Spleen (tissue), 7 donors: ENCODE results near the gene USHBP1.

Source experiments
- POLR2A ChIP-seq, 3 donors: fragments of 450-650 bp; IDR thresholded peaks; one replicate each; pipeline ENCODE4 v1.5.1; 2017; ENCODE audit warnings: antibody characterized with exemption in 3 of 3, mild to moderate bottlenecking in 1 of 3
- TF ChIP-seq, protein P1 (sequence below), 11 experiments: fragments of 200-600 bp in 7 of 11; fragments of 450-650 bp in 4 of 11; sonication (generic) in 4 of 11; IDR thresholded peaks in 8 of 11; conservative IDR thresholded peaks in 3 of 11; 1 replicate in 7 of 11; 2 replicates in 4 of 11; pipeline versions ENCODE4 v1.4.0 to v1.8.0; 2016 to 2021; ENCODE audit warnings: antibody characterized with exemption in 11 of 11, inconsistent platforms in 4 of 11, mild to moderate bottlenecking in 1 of 11
- donor health status: DM: no; HTN: no; CAD: no; lungs with moderate emphysema.
- donor health status: DM: no; HTN: no; CAD: no.
- donor health status: DM: no; HTN: no; CAD: no.

DNA sequence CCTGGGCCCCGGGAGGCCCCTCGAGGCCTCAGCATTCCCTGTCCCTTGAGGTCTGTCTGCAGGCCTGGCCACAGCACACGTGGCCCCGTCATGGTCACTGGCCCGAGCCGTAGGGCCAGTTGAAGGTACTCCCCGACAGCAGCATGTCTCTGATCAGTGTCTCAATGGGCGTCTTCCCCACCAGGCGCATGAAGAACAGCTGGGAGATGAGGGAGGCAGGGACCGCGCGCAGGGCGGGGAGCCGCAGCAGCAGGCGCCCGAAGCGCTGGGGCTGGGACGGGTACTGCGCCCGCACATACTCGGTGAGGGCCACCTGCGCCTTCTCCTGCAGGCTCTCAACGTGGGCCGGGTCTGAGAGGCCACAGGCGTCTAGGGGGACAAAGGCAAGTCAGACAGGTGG lies 32.3 kb downstream of the USHBP1 start:
- TF ChIP-seq, protein P1, sequence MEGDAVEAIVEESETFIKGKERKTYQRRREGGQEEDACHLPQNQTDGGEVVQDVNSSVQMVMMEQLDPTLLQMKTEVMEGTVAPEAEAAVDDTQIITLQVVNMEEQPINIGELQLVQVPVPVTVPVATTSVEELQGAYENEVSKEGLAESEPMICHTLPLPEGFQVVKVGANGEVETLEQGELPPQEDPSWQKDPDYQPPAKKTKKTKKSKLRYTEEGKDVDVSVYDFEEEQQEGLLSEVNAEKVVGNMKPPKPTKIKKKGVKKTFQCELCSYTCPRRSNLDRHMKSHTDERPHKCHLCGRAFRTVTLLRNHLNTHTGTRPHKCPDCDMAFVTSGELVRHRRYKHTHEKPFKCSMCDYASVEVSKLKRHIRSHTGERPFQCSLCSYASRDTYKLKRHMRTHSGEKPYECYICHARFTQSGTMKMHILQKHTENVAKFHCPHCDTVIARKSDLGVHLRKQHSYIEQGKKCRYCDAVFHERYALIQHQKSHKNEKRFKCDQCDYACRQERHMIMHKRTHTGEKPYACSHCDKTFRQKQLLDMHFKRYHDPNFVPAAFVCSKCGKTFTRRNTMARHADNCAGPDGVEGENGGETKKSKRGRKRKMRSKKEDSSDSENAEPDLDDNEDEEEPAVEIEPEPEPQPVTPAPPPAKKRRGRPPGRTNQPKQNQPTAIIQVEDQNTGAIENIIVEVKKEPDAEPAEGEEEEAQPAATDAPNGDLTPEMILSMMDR (IDR thresholded peaks at IDR 0.05 in 8 of 11, conservative IDR thresholded peaks at IDR 0.05 in 3 of 11), result no peak
- no peak for TF ChIP-seq POLR2A (IDR thresholded peaks at IDR 0.05)
